GM12892 (cell line): ENCODE measurements around the gene SYNGR1. TPM values are rescaled to one million over a fixed set of nuclear protein-coding genes. Genes with fewer than 3 reads are reported as not detected.

ENCODE experiments used
- DNase-seq: peaks from one replicate; pipeline ENCODE4 v3.0.0; 2011; ENCODE audit not compliant: insufficient read length
- FAIRE-seq: peaks from 2 replicates; lab custom pipeline; 2011; peaks lifted over from hg19 to GRCh38; lab: Jason Lieb, UNC
- POLR2A ChIP-seq: IDR thresholded peaks from 2 replicates; pipeline ENCODE4 v1.6.1; 2011; ENCODE audit warnings: low read depth, low read length, control low read depth
- POLR2AphosphoS5 ChIP-seq: IDR thresholded peaks from 2 replicates; pipeline ENCODE4 v1.6.1; 2011; ENCODE audit warnings: low read depth, low read length, control low read depth
- TAF1 ChIP-seq: IDR thresholded peaks from 2 replicates; pipeline ENCODE4 v1.6.1; 2011; ENCODE audit warnings: low read depth, mild to moderate bottlenecking, control low read depth, low read length, borderline replicate concordance
- polyA plus RNA-seq: library from polyadenylated mRNA; unstranded; fragments of >200 nt; gene quantifications from one replicate; pipeline ENCODE4 v1.2.1, GENCODE V29; 2012; ENCODE audit warnings: missing spikeins, inconsistent platforms; ENCODE audit not compliant: missing spikeins

SYNGR1 gene
- 3.1 TPM for polyA plus RNA-seq

- no peak for TF ChIP-seq POLR2AphosphoS5
- TF ChIP-seq TAF1 = no peak
- TF ChIP-seq POLR2A = no peak
- FAIRE-seq = no peak
- no peak for DNase-seq
These were observed at the start of gene SYNGR1 for GRCh38 chr22:39349967-39350726. TSS of gene SYNGR1 (plus strand) at chr22:39349991. CDS start at chr22:39350011, 20 bp downstream.

GRCh38 chr22:39300186-39300830 is 49.5 kb upstream of the SYNGR1 start:
- FAIRE-seq (no peak), DNase-seq (no peak)
- TF ChIP-seq POLR2A (no peak), POLR2AphosphoS5 (no peak), TAF1 (no peak)

- no peak for FAIRE-seq
- no peak for TF ChIP-seq POLR2A
- no peak for DNase-seq
These were observed 48.7 kb upstream of the SYNGR1 start for GRCh38 chr22:39301108-39301507.

- FAIRE-seq = peak; percentile 60
- DNase-seq = no peak
- no peak for TF ChIP-seq TAF1
- TF ChIP-seq POLR2A = no peak
- TF ChIP-seq POLR2AphosphoS5 = no peak
These were observed 47.9 kb upstream of the SYNGR1 start for GRCh38 chr22:39301926-39302325.

GRCh38 chr22:39302431-39302960 is 47.3 kb upstream of the SYNGR1 start:
- FAIRE-seq (no peak), DNase-seq (no peak)
- TF ChIP-seq POLR2A (no peak), POLR2AphosphoS5 (no peak), TAF1 (no peak)

- no peak for FAIRE-seq
- TF ChIP-seq TAF1 (no peak), POLR2A (no peak), POLR2AphosphoS5 (no peak)
- no peak for DNase-seq
These were observed 46.4 kb upstream of the SYNGR1 start for GRCh38 chr22:39303358-39303757.

- TF ChIP-seq TAF1 (no peak), POLR2AphosphoS5 (no peak), POLR2A (no peak)
- no peak for FAIRE-seq
- DNase-seq = no peak
These were observed 45.7 kb upstream of the SYNGR1 start for GRCh38 chr22:39303892-39304671.

GRCh38 chr22:39306456-39307361 is 43.1 kb upstream of the SYNGR1 start:
- peak; percentile 63 for DNase-seq
- FAIRE-seq = peak; percentile 17
- no peak for TF ChIP-seq TAF1
- no peak for TF ChIP-seq POLR2AphosphoS5

GRCh38 chr22:39308614-39309363 is 41.0 kb upstream of the SYNGR1 start:
- no peak for DNase-seq
- no peak for FAIRE-seq
- TF ChIP-seq POLR2AphosphoS5 = no peak
- TF ChIP-seq POLR2A = no peak
- TF ChIP-seq TAF1 = no peak

GRCh38 chr22:39309364-39309861 is 40.4 kb upstream of the SYNGR1 start:
- DNase-seq = no peak

More at GRCh38 chr22:39309364-39309861, 40.4 kb upstream of the SYNGR1 start:
- no peak for TF ChIP-seq POLR2AphosphoS5
- no peak for TF ChIP-seq TAF1
- no peak for TF ChIP-seq POLR2A
- no peak for FAIRE-seq
